Mesendoderm (in vitro differentiated cells): Measurements from ENCODE around the gene LUC7L.
"Not testable (repeated sequence)": the region's sequence is repeated elsewhere in the genome, so short reads cannot be mapped to it uniquely, and the experiment has no call there.

Experiments
- DNase-seq: peaks from one replicate; pipeline ENCODE4 v3.0.0; 2013
- H2AK5ac ChIP-seq: 2 replicates; pipeline ENCODE4 v1.6.1; 2013; ENCODE audit warnings: low read length, inconsistent platforms
- H2BK120ac ChIP-seq: 2 replicates; pipeline ENCODE4 v1.6.1; 2013; ENCODE audit warnings: low read depth, mild to moderate bottlenecking, low read length, moderate library complexity, mixed read lengths
- H2BK15ac ChIP-seq: replicated peaks from 2 replicates; pipeline ENCODE4 v1.6.1; 2013; ENCODE audit warnings: low read depth, mild to moderate bottlenecking, moderate library complexity
- H2BK5ac ChIP-seq: 2 replicates; pipeline ENCODE4 v1.6.1; 2013; ENCODE audit warnings: low read length, inconsistent platforms
- H3K18ac ChIP-seq: 2 replicates; pipeline ENCODE4 v1.6.1; 2013; ENCODE audit warnings: mild to moderate bottlenecking, low read length, mixed read lengths
- H3K23ac ChIP-seq: one replicate; pipeline ENCODE4 v1.6.1; 2013; ENCODE audit warnings: low read length
- H3K27ac ChIP-seq: 2 replicates; pipeline ENCODE4 v1.5.1; 2013; ENCODE audit warnings: low read depth, mild to moderate bottlenecking, inconsistent platforms, low read length, moderate library complexity
- H3K27me3 ChIP-seq: 2 replicates; pipeline ENCODE4 v1.6.1; 2013; ENCODE audit warnings: low read length, control low read depth, mild to moderate bottlenecking, inconsistent platforms; ENCODE audit not compliant: insufficient read depth, poor library complexity
- H3K36me3 ChIP-seq: 2 replicates; pipeline ENCODE4 v1.6.1; 2013; ENCODE audit warnings: low read length, inconsistent platforms; ENCODE audit not compliant: control insufficient read depth, insufficient read depth
- H3K4ac ChIP-seq: one replicate; pipeline ENCODE4 v1.6.1; 2013; ENCODE audit warnings: low read depth, mild to moderate bottlenecking, low read length, moderate library complexity
- H3K4me1 ChIP-seq: 2 replicates; pipeline ENCODE4 v1.6.1; 2013; ENCODE audit warnings: low read depth, low read length, inconsistent platforms; ENCODE audit not compliant: control insufficient read depth
- H3K4me2 ChIP-seq: 2 replicates; pipeline ENCODE4 v1.6.1; 2013; ENCODE audit warnings: low read length
- H3K4me3 ChIP-seq: 2 replicates; pipeline ENCODE4 v1.5.1; 2013; ENCODE audit warnings: mild to moderate bottlenecking, low read length
- H3K56ac ChIP-seq: one replicate; pipeline ENCODE4 v1.6.1; 2013; ENCODE audit warnings: low read length
- H3K79me1 ChIP-seq: 2 replicates; pipeline ENCODE4 v1.6.1; 2013; ENCODE audit warnings: low read length, inconsistent platforms
- H3K79me2 ChIP-seq: 2 replicates; pipeline ENCODE4 v1.6.1; 2013; ENCODE audit warnings: mild to moderate bottlenecking, low read length; ENCODE audit not compliant: control insufficient read depth, insufficient read depth
- H3K9ac ChIP-seq: 2 replicates; pipeline ENCODE4 v1.6.1; 2013; ENCODE audit warnings: low read length, inconsistent platforms
- H4K5ac ChIP-seq: one replicate; pipeline ENCODE4 v1.6.1; 2013; ENCODE audit warnings: low read length
- H4K8ac ChIP-seq: one replicate; pipeline ENCODE4 v1.6.1; 2013; ENCODE audit warnings: low read depth, mild to moderate bottlenecking, control low read depth, low read length, moderate library complexity
- WGBS: extraction: QIAGEN DNeasy Blood & Tissue Kit; methylation state at CpG from one replicate; pipeline ENCODE4 v1.1.7; 2013; ENCODE audit warnings: low lambda C conversion rate, missing lambda C conversion rate; ENCODE audit not compliant: insufficient coverage; ENCODE audit errors: extremely low coverage; 5-methylcytosine and 5-hydroxymethylcytosine counted together

Gene LUC7L

GRCh38 chr16:172374-172941, 56.8 kb downstream of the LUC7L start, which contains the start of gene HBA2:
HBA2 (plus strand) TSS chr16:172876; CDS start chr16:172913, 37 bp downstream.
- H3K4ac ChIP-seq, H2BK15ac ChIP-seq, H3K79me1 ChIP-seq, H3K9ac ChIP-seq, H3K56ac ChIP-seq, H3K4me1 ChIP-seq, H4K5ac ChIP-seq, H3K4me3 ChIP-seq, H3K79me2 ChIP-seq, H3K36me3 ChIP-seq, H3K18ac ChIP-seq, H3K23ac ChIP-seq, H2BK120ac ChIP-seq, H3K27ac ChIP-seq, H3K4me2 ChIP-seq, H4K8ac ChIP-seq, H2AK5ac ChIP-seq, H2BK5ac ChIP-seq, DNase-seq: not testable (repeated sequence)
- peaks cover 31% of the 10 kb centered on the region for H3K27me3 ChIP-seq
- WGBS = no CpG with 5 or more reads among the region's 74 CpGs

GRCh38 chr16:170788-171187, 58.5 kb downstream of the LUC7L start:
- no peak overlapping the region for H2AK5ac ChIP-seq
- no peak overlapping the region for H3K4me3 ChIP-seq
- H3K4me1 ChIP-seq = no peaks in the 10 kb centered on the region
- no peak overlapping the region for H3K4me2 ChIP-seq
- no peaks in the 10 kb centered on the region for H3K79me2 ChIP-seq
- H4K5ac ChIP-seq = no peak overlapping the region
- no peak for DNase-seq
- no CpG with 5 or more reads among the region's 1 CpG for WGBS
- H3K56ac ChIP-seq = no peak overlapping the region
- no peaks in the 10 kb centered on the region for H3K79me1 ChIP-seq
- H2BK15ac ChIP-seq = no peak overlapping the region
- H3K4ac ChIP-seq = no peak overlapping the region
- no peak overlapping the region for H2BK5ac ChIP-seq
- no peak overlapping the region for H2BK120ac ChIP-seq
- no peaks in the 10 kb centered on the region for H3K36me3 ChIP-seq
- no peak overlapping the region for H3K18ac ChIP-seq
- H3K27ac ChIP-seq = no peak overlapping the region
- no peak overlapping the region for H3K9ac ChIP-seq
- peaks cover 46% of the 10 kb centered on the region for H3K27me3 ChIP-seq
- H3K23ac ChIP-seq = no peak overlapping the region
- no peak overlapping the region for H4K8ac ChIP-seq

- H2AK5ac ChIP-seq, H3K23ac ChIP-seq, H3K18ac ChIP-seq, H3K4me3 ChIP-seq, H3K36me3 ChIP-seq, H2BK15ac ChIP-seq, H2BK5ac ChIP-seq, H3K4me1 ChIP-seq, H4K8ac ChIP-seq, H4K5ac ChIP-seq, H3K56ac ChIP-seq, H2BK120ac ChIP-seq, H3K79me2 ChIP-seq, H3K79me1 ChIP-seq, H3K4me2 ChIP-seq, H3K4ac ChIP-seq, H3K27ac ChIP-seq, H3K9ac ChIP-seq: not testable (repeated sequence)
- no CpG with 5 or more reads among the region's 5 CpGs for WGBS
- H3K27me3 ChIP-seq = peaks cover 47% of the 10 kb centered on the region
- DNase-seq = peak; percentile 34
Measured at GRCh38 chr16:170088-170507, 59.2 kb downstream of the LUC7L start.

GRCh38 chr16:169014-169413, 60.2 kb downstream of the LUC7L start:
- H3K4me3 ChIP-seq = no peak overlapping the region
- H3K36me3 ChIP-seq = no peaks in the 10 kb centered on the region
- no peak overlapping the region for H2BK15ac ChIP-seq
- no peaks in the 10 kb centered on the region for H3K79me1 ChIP-seq
- H3K56ac ChIP-seq = no peak overlapping the region
- DNase-seq = no peak
- no peak overlapping the region for H2BK5ac ChIP-seq
- H4K5ac ChIP-seq = no peak overlapping the region
- no peaks in the 10 kb centered on the region for H3K79me2 ChIP-seq
- H3K4ac ChIP-seq = no peak overlapping the region
- H2AK5ac ChIP-seq = no peak overlapping the region
- H3K18ac ChIP-seq = no peak overlapping the region
- H3K27me3 ChIP-seq = peaks cover 40% of the 10 kb centered on the region
- H2BK120ac ChIP-seq = no peak overlapping the region
- H3K9ac ChIP-seq = no peak overlapping the region
- no CpG with 5 or more reads among the region's 3 CpGs for WGBS
- H3K4me1 ChIP-seq = no peaks in the 10 kb centered on the region
- H3K23ac ChIP-seq = no peak overlapping the region
- no peak overlapping the region for H3K27ac ChIP-seq
- H4K8ac ChIP-seq = no peak overlapping the region
- H3K4me2 ChIP-seq = no peak overlapping the region

- Histone ChIP-seq H4K5ac (no peak overlapping the region), H3K36me3 (no peaks in the 10 kb centered on the region), H3K23ac (no peak overlapping the region), H4K8ac (no peak overlapping the region), H3K9ac (no peak overlapping the region), H3K79me2 (no peaks in the 10 kb centered on the region), H3K27ac (no peak overlapping the region), H3K4me3 (no peak overlapping the region), H3K4me2 (no peak overlapping the region), H3K56ac (no peak overlapping the region), H3K79me1 (no peaks in the 10 kb centered on the region), H3K4ac (no peak overlapping the region), H2BK120ac (no peak overlapping the region), H3K27me3 (peaks cover 40% of the 10 kb centered on the region), H2AK5ac (no peak overlapping the region), H2BK5ac (no peak overlapping the region), H2BK15ac (no peak overlapping the region), H3K18ac (no peak overlapping the region), H3K4me1 (no peaks in the 10 kb centered on the region)
- DNase-seq = no peak
- no CpG with 5 or more reads among the region's 6 CpGs for WGBS
Measured at GRCh38 chr16:168424-168823, 60.8 kb downstream of the LUC7L start.

- Histone ChIP-seq H3K4ac (no peak overlapping the region), H2BK5ac (no peak overlapping the region), H3K9ac (no peak overlapping the region), H3K27me3 (peaks cover 40% of the 10 kb centered on the region), H4K5ac (no peak overlapping the region), H3K56ac (no peak overlapping the region), H2BK15ac (no peak overlapping the region), H3K79me1 (no peaks in the 10 kb centered on the region), H4K8ac (no peak overlapping the region), H3K18ac (no peak overlapping the region), H3K79me2 (no peaks in the 10 kb centered on the region), H3K4me1 (no peaks in the 10 kb centered on the region), H3K36me3 (no peaks in the 10 kb centered on the region), H3K4me3 (no peak overlapping the region), H3K23ac (no peak overlapping the region), H2BK120ac (no peak overlapping the region), H3K27ac (no peak overlapping the region), H2AK5ac (no peak overlapping the region), H3K4me2 (no peak overlapping the region)
- no peak for DNase-seq
- no CpG with 5 or more reads among the region's 11 CpGs for WGBS
Measured at GRCh38 chr16:167122-167690, 62.0 kb downstream of the LUC7L start.
